RWPE2 (cell line): ENCODE results near the gene CDK13.

Experiments
- ATAC-seq: fragments of 200-7000 bp; cut with Tn5 transposase; 3 replicates; pipeline ENCODE4 v1.9.1; 2021; ENCODE audit warnings: low read depth
- DNase-seq: peaks from one replicate; pipeline ENCODE4 v3.0.0-alpha.2; 2020; ENCODE audit warnings: low spot score
- H3K27ac ChIP-seq: fragments of 450-650 bp; 2 replicates; pipeline ENCODE4 v1.5.1; 2017; ENCODE audit warnings: mild to moderate bottlenecking; ENCODE audit not compliant: poor library complexity, severe bottlenecking
- H3K27me3 ChIP-seq: fragments of 250-450 bp; sonication (Bioruptor Pico); 2 replicates; pipeline ENCODE4 v1.5.1; 2021; ENCODE audit warnings: mild to moderate bottlenecking, moderate library complexity; ENCODE audit not compliant: insufficient read depth, poor library complexity, severe bottlenecking
- H3K36me3 ChIP-seq: fragments of 250-450 bp; sonication (Bioruptor Pico); 2 replicates; pipeline ENCODE4 v1.5.1; 2020; ENCODE audit warnings: low read depth, mild to moderate bottlenecking, moderate library complexity
- H3K4me1 ChIP-seq: fragments of 250-450 bp; sonication (Bioruptor Pico); 2 replicates; pipeline ENCODE4 v1.5.1; 2021; ENCODE audit warnings: mild to moderate bottlenecking, moderate library complexity; ENCODE audit not compliant: insufficient read depth, poor library complexity, severe bottlenecking
- H3K4me3 ChIP-seq: fragments of 250-450 bp; sonication (Bioruptor Pico); 2 replicates; pipeline ENCODE4 v1.5.1; 2021; ENCODE audit warnings: mild to moderate bottlenecking, moderate library complexity; ENCODE audit not compliant: severe bottlenecking
- H3K9me3 ChIP-seq: fragments of 250-450 bp; sonication (Bioruptor Pico); 2 replicates; pipeline ENCODE4 v1.5.1; 2021; ENCODE audit warnings: mild to moderate bottlenecking, moderate library complexity; ENCODE audit not compliant: severe bottlenecking
- TF ChIP-seq, protein P1 (sequence below): fragments of 450-650 bp; IDR thresholded peaks from one replicate; pipeline ENCODE4 v1.5.1; 2017; ENCODE audit warnings: mild to moderate bottlenecking, moderate library complexity; ENCODE audit not compliant: poor library complexity, severe bottlenecking

The CDK13 gene

DNA sequence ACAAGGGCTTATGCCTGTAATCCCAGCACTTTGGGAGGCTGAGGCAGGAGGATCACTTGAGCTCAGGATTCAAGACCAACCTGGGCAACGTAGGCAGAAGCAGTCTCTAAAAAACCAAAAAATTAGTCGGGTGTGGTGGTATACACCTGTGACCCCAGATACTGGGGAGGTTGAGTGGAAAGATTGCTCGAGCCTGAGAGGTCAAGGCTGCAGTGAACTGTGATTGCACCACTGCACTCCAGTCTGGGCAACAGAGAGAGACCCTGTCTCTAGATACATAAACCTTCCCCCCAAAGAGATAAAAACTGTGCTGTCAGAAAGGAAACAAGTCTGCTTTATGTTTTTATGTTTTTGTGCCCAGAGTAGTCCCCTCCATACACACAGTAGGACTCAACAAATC is 27.5 kb upstream of the CDK13 start:
- Histone ChIP-seq H3K4me1 (no peaks in the 10 kb centered on the region), H3K9me3 (no peaks in the 10 kb centered on the region), H3K4me3 (no peak overlapping the region), H3K27me3 (no peaks in the 10 kb centered on the region), H3K36me3 (no peaks in the 10 kb centered on the region), H3K27ac (no peak overlapping the region)
- TF ChIP-seq, protein P1, sequence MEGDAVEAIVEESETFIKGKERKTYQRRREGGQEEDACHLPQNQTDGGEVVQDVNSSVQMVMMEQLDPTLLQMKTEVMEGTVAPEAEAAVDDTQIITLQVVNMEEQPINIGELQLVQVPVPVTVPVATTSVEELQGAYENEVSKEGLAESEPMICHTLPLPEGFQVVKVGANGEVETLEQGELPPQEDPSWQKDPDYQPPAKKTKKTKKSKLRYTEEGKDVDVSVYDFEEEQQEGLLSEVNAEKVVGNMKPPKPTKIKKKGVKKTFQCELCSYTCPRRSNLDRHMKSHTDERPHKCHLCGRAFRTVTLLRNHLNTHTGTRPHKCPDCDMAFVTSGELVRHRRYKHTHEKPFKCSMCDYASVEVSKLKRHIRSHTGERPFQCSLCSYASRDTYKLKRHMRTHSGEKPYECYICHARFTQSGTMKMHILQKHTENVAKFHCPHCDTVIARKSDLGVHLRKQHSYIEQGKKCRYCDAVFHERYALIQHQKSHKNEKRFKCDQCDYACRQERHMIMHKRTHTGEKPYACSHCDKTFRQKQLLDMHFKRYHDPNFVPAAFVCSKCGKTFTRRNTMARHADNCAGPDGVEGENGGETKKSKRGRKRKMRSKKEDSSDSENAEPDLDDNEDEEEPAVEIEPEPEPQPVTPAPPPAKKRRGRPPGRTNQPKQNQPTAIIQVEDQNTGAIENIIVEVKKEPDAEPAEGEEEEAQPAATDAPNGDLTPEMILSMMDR, result no peak
- ATAC-seq, result no peak
- no peak for DNase-seq

DNA sequence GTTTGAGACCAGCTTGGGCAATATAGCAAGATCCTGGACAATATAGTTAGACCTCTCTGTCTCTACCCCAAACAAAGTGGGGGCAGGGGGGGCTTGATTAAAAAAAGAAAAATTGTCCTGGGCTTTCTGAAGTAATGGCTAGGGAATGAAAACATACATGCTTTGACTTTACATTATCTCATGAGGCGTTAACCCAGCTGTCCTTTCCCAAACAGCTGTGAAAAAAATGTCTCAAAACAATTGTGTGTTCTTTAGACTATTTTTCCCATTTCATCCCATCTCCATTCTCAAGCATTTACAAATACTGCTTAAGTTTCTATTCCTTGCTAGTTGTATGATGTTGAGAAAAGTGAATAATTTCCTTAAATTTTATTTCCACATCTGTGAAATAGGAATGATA is 27.0 kb upstream of the CDK13 start:
- Histone ChIP-seq H3K4me3 (no peak overlapping the region), H3K27me3 (no peaks in the 10 kb centered on the region), H3K9me3 (no peaks in the 10 kb centered on the region), H3K36me3 (no peaks in the 10 kb centered on the region), H3K27ac (no peak overlapping the region), H3K4me1 (no peaks in the 10 kb centered on the region)
- DNase-seq (no peak), ATAC-seq (no peak)
- TF ChIP-seq, protein P1, result no peak

DNA sequence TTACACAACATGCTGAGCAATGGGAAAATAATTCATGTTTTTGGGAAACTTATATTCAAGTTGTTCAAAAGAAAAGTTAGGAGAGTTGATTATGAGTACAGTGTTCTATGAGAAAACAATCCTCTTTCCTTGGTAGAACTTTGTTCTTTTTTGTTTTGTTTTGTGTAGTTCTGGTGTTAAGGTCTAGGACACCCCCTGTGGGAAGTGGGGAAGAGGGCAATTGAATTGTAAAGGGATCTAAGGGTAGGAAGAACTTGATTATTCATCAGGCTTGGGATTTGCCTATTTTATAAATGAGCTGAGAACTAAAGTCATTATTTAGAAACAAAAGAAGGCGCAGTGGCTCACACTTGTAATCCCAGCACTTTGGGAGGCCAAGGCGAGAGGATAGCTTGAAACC is 25.9 kb upstream of the CDK13 start:
- no peaks in the 10 kb centered on the region for H3K36me3 ChIP-seq
- DNase-seq, result no peak
- TF ChIP-seq, protein P1, result no peak
- H3K27me3 ChIP-seq, result no peaks in the 10 kb centered on the region
- H3K4me1 ChIP-seq, result no peaks in the 10 kb centered on the region
- ATAC-seq, result no peak
- no peak overlapping the region for H3K27ac ChIP-seq
- H3K4me3 ChIP-seq, result no peak overlapping the region
- H3K9me3 ChIP-seq, result no peaks in the 10 kb centered on the region

DNA sequence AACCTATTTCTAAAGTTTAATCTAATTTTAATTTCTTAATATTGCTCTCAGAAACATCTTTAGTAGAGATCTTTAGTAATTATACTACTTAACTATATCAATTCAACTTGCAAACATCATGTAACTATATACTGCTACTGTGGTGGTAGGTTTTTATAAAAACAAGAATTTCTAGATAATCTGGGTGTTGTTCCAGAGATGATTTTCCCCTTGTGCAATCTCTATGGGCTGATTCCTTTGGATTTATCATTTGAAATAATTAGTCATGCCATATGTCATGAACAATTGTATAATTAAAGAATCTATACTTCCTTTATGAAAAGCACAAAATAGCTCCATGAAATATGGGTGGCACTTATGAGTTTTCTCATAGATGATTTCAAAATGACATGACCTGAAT is 23.9 kb upstream of the CDK13 start:
- ATAC-seq, result no peak
- H3K9me3 ChIP-seq, result no peaks in the 10 kb centered on the region

DNA sequence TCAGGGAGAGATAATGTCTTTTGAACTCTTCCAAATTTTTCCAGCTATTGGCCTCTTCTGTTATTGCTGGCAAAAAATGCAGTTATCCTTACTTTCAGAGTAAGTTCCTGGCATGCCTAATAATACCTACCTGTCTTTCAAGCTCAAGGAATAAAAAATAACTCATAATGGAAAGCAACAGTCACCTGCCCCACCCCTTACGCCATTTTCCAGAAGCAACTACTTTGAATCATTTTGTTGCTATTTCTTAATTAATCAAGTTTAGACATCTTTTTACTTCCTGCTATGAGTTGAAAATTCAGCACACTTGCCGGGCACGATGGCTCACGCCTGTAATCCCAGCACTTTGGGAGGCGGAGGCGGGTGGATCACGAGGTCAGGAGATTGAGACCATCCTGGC is 23.0 kb upstream of the CDK13 start:
- H3K4me3 ChIP-seq, result no peak overlapping the region
- H3K36me3 ChIP-seq, result no peaks in the 10 kb centered on the region
- TF ChIP-seq, protein P1, result no peak
- DNase-seq (no peak), ATAC-seq (no peak)
- no peaks in the 10 kb centered on the region for H3K9me3 ChIP-seq
- peaks cover 3% of the 10 kb centered on the region for H3K4me1 ChIP-seq
- no peak overlapping the region for H3K27ac ChIP-seq
- no peaks in the 10 kb centered on the region for H3K27me3 ChIP-seq

More for the DNA sequence above, 23.9 kb upstream of the CDK13 start:
- no peak overlapping the region for H3K27ac ChIP-seq
- TF ChIP-seq, protein P1, result no peak
- no peak for DNase-seq
- H3K4me3 ChIP-seq, result no peak overlapping the region
- H3K27me3 ChIP-seq, result no peaks in the 10 kb centered on the region
- H3K36me3 ChIP-seq, result no peaks in the 10 kb centered on the region
- peaks cover 3% of the 10 kb centered on the region for H3K4me1 ChIP-seq
